C4-2B (cell line): ENCODE data around the gene ECM1.

Experiments used
- ZFX ChIP-seq: fragments of 450-650 bp; IDR thresholded peaks from 2 replicates; pipeline ENCODE4 v1.6.1; 2017
- TF ChIP-seq, protein P1 (sequence below): fragments of 450-650 bp; conservative IDR thresholded peaks from 2 replicates; pipeline ENCODE4 v1.5.1; 2017; ENCODE audit warnings: mild to moderate bottlenecking

DNA sequence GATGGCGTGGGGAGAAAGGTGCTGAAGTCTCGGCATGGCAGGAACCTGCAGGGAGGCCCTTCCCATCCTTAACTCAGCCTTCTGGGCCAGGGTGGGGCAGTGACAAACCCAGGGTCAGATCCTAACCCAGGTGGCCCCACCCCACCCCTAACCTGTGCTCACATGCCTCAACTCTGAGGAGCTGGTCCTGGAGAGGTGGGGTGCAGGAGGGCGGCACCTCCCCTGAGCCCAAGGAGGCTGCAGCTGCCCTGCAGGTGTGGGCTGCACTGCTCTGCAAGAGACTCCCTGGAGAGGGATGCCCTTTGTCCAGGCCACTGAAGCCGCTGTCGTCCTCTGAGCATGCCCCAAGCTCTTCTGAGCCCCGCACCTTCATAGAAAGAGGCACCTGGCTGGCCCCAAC, 26.1 kb downstream of the ECM1 start:
- TF ChIP-seq, protein P1, sequence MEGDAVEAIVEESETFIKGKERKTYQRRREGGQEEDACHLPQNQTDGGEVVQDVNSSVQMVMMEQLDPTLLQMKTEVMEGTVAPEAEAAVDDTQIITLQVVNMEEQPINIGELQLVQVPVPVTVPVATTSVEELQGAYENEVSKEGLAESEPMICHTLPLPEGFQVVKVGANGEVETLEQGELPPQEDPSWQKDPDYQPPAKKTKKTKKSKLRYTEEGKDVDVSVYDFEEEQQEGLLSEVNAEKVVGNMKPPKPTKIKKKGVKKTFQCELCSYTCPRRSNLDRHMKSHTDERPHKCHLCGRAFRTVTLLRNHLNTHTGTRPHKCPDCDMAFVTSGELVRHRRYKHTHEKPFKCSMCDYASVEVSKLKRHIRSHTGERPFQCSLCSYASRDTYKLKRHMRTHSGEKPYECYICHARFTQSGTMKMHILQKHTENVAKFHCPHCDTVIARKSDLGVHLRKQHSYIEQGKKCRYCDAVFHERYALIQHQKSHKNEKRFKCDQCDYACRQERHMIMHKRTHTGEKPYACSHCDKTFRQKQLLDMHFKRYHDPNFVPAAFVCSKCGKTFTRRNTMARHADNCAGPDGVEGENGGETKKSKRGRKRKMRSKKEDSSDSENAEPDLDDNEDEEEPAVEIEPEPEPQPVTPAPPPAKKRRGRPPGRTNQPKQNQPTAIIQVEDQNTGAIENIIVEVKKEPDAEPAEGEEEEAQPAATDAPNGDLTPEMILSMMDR: no peak
- TF ChIP-seq ZFX: no peak
